SU-DHL-6 (cell line): ENCODE results near the gene MYL12A.

Experiments
- H2AFZ ChIP-seq: fragments of 200-600 bp; sonication (generic); 2 replicates; pipeline ENCODE4 v1.6.1; 2014; ENCODE audit warnings: low read depth, mild to moderate bottlenecking, moderate library complexity, mixed read lengths, antibody characterized with exemption, low read length; ENCODE audit not compliant: severe bottlenecking
- H3F3A ChIP-seq: fragments of 200-600 bp; shearing (Covaris generic); 2 replicates; pipeline ENCODE4 v1.6.0; 2016; ENCODE audit warnings: antibody characterized with exemption, mild to moderate bottlenecking; ENCODE audit not compliant: insufficient read depth
- H3K27ac ChIP-seq: fragments of 200-600 bp; sonication (generic); 2 replicates; pipeline ENCODE4 v1.5.1; 2016; ENCODE audit warnings: low read depth, mild to moderate bottlenecking, low read length, moderate library complexity, mixed read lengths
- H3K27me3 ChIP-seq: fragments of 200-600 bp; sonication (generic), shearing (Covaris generic); 2 replicates; pipeline ENCODE4 v1.6.0; 2014; ENCODE audit warnings: mild to moderate bottlenecking, low read length
- H3K36me3 ChIP-seq: fragments of 200-600 bp; sonication (generic); 2 replicates; pipeline ENCODE4 v1.6.1; 2014; ENCODE audit warnings: mild to moderate bottlenecking, low read length, mixed read lengths
- H3K4me2 ChIP-seq: fragments of 300-600, 200-600 bp; shearing (Covaris generic), sonication (generic); 2 replicates; pipeline ENCODE4 v1.6.0; 2014; ENCODE audit warnings: low read length, low read depth, mild to moderate bottlenecking; ENCODE audit not compliant: poor library complexity, severe bottlenecking
- H3K4me3 ChIP-seq: fragments of 200-600 bp; sonication (generic); 2 replicates; pipeline ENCODE4 v1.5.1; 2014; ENCODE audit warnings: antibody characterized with exemption, low read length, mild to moderate bottlenecking, mixed read lengths; ENCODE audit not compliant: insufficient read depth, poor library complexity, severe bottlenecking
- H3K79me2 ChIP-seq: fragments of 200-600 bp; sonication (generic); 2 replicates; pipeline ENCODE4 v1.6.1; 2014; ENCODE audit warnings: mild to moderate bottlenecking, low read length, moderate library complexity; ENCODE audit not compliant: insufficient read depth
- H3K9ac ChIP-seq: fragments of 200-600 bp; sonication (generic); 2 replicates; pipeline ENCODE4 v1.7.0; 2014; ENCODE audit warnings: mild to moderate bottlenecking, low read length
- H3K9me2 ChIP-seq: fragments of 200-600 bp; sonication (generic); replicated peaks from 2 replicates; pipeline ENCODE4 v1.6.1; 2014; ENCODE audit warnings: low read length; ENCODE audit not compliant: insufficient read depth
- H3K9me3 ChIP-seq: fragments of 200-600 bp; sonication (generic); 2 replicates; pipeline ENCODE4 v1.6.1; 2014; ENCODE audit warnings: low read length, mixed read lengths; ENCODE audit not compliant: insufficient read depth
- H4K20me1 ChIP-seq: fragments of 200-600 bp; sonication (generic); 2 replicates; pipeline ENCODE4 v1.6.1; 2014; ENCODE audit warnings: low read depth, mild to moderate bottlenecking, antibody characterized with exemption, low read length, moderate library complexity, mixed read lengths
- CTCF ChIP-seq: fragments of 200-600 bp; sonication (generic); IDR thresholded peaks from one replicate; pipeline ENCODE4 v1.5.1; 2017; ENCODE audit warnings: antibody characterized with exemption, mild to moderate bottlenecking, low read length, moderate library complexity; ENCODE audit not compliant: insufficient read depth, poor library complexity, severe bottlenecking
- EZH2phosphoT487 ChIP-seq: fragments of 200-600 bp; sonication (generic), shearing (Covaris generic); conservative IDR thresholded peaks from 2 replicates; pipeline ENCODE4 v1.6.1; 2018; ENCODE audit warnings: mild to moderate bottlenecking, antibody characterized with exemption, low read length, moderate library complexity, mixed read lengths

Gene MYL12A

DNA sequence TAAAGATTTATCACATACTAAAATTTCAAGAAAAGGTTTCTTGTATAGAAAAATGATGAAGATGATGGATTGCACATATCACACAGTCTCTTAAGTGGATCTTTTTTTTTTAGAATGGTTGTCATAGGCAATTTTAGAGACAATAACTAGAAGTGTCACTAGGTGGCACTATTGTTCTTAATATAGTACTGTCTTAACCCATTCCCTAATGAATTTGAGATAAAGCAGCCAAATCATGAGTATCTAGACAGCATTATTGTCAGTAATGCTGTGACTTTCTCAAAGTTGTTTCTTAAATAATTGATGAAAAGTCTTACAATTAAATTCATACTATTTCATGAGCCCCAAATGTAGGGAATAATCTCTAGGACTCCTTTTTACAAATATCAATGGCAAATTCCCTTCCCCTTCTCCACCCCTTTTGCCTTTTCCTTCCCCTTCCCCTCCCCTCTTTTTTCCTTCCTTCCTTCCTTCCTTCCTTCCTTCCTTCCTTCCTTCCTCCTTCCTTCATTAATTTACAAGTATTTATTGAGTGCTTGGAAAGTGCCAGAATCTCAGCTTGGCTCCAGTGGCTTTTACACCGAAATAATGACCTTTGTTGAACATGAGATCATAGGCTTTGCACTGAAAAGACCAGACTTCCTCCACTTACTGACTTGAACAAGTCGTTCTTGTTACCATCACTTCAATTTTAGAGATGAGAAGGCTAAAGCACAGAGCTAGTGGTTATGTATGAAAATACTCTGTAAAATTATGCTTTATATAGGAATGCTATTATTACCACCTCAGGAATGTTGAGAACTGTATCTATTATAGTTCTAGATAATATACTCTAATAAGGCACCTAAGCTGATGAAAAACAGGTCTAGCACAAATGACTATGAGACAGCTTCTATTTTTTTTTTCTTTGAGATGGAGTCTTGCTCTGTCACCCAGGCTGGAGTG, 34.1 kb downstream of the MYL12A start:
- Histone ChIP-seq H3K9ac (no peak overlapping the region), H3F3A (peaks cover 9% of the 10 kb centered on the region; the same call in 1 of the 2 replicates), H3K27ac (no peak overlapping the region), H2AFZ (no peak overlapping the region), H4K20me1 (no peaks in the 10 kb centered on the region), H3K79me2 (no peaks in the 10 kb centered on the region), H3K4me2 (no peak overlapping the region), H3K27me3 (no peaks in the 10 kb centered on the region), H3K4me3 (no peak overlapping the region), H3K36me3 (peaks cover 5% of the 10 kb centered on the region; the same call in 1 of the 2 replicates), H3K9me2 (no peaks in the 10 kb centered on the region), H3K9me3 (no peaks in the 10 kb centered on the region)
- TF ChIP-seq EZH2phosphoT487: no peak
- TF ChIP-seq CTCF: peak; percentile 44

GRCh38 chr18:3283253-3283863, 35.8 kb downstream of the MYL12A start:
- H3K4me3 ChIP-seq: no peak overlapping the region
- H3K79me2 ChIP-seq: no peaks in the 10 kb centered on the region
- H3K27ac ChIP-seq: no peak overlapping the region
- H3K9me2 ChIP-seq: no peaks in the 10 kb centered on the region
- no peak overlapping the region for H3K4me2 ChIP-seq
- H4K20me1 ChIP-seq: no peaks in the 10 kb centered on the region
- H2AFZ ChIP-seq: no peak overlapping the region
- no peaks in the 10 kb centered on the region for H3K27me3 ChIP-seq
- peaks cover 9% of the 10 kb centered on the region; the same call in 1 of the 2 replicates for H3F3A ChIP-seq
- TF ChIP-seq CTCF: no peak
- no peak for TF ChIP-seq EZH2phosphoT487
- H3K9me3 ChIP-seq: no peaks in the 10 kb centered on the region
- H3K9ac ChIP-seq: no peak overlapping the region
- no peaks in the 10 kb centered on the region for H3K36me3 ChIP-seq

- Histone ChIP-seq H2AFZ (no peak overlapping the region), H3K36me3 (no peaks in the 10 kb centered on the region), H3K79me2 (no peaks in the 10 kb centered on the region), H3K9me3 (no peaks in the 10 kb centered on the region), H3K27ac (no peak overlapping the region), H3F3A (peaks cover 7% of the 10 kb centered on the region; the same call in 1 of the 2 replicates), H3K9me2 (no peaks in the 10 kb centered on the region), H4K20me1 (no peaks in the 10 kb centered on the region), H3K27me3 (no peaks in the 10 kb centered on the region), H3K4me2 (no peak overlapping the region), H3K4me3 (no peak overlapping the region), H3K9ac (no peak overlapping the region)
- TF ChIP-seq CTCF (no peak), EZH2phosphoT487 (no peak)
Observed at GRCh38 chr18:3283908-3284307, 36.3 kb downstream of the MYL12A start.
